NOMO-1 treated with dmso at 0.1 percent for 144 hours (cell line): Measurements from ENCODE around the gene WEE1.

Experiments used
- DNase-seq: peaks from one replicate; lab custom pipeline; 2025; ENCODE audit not compliant: unreplicated experiment; lab: John Stamatoyannopoulos, UW

The WEE1 gene

GRCh38 chr11:9565822-9566560 is 7.5 kb upstream of the WEE1 start:
- peak; percentile 46 for DNase-seq

- no peak for DNase-seq
Observed at GRCh38 chr11:9566561-9567063, 6.9 kb upstream of the WEE1 start.

- no peak for DNase-seq
Observed at GRCh38 chr11:9567401-9567800, 6.1 kb upstream of the WEE1 start.

GRCh38 chr11:9568161-9568853 is 5.2 kb upstream of the WEE1 start:
- no peak for DNase-seq

- peak; percentile 22 for DNase-seq
Observed at GRCh38 chr11:9568854-9569587, 4.4 kb upstream of the WEE1 start.

- no peak for DNase-seq
Observed at GRCh38 chr11:9569588-9570164, 3.8 kb upstream of the WEE1 start.

- no peak for DNase-seq
Observed at GRCh38 chr11:9570313-9571025, 3.0 kb upstream of the WEE1 start.

GRCh38 chr11:9571071-9571762 is 2.3 kb upstream of the WEE1 start:
- DNase-seq: no peak

- DNase-seq: no peak
Observed at GRCh38 chr11:9571763-9572115, 1.7 kb upstream of the WEE1 start.

GRCh38 chr11:9573775-9574621 is 528 bp downstream of the WEE1 start:
- DNase-seq: no peak

GRCh38 chr11:9574622-9575259 is 1.3 kb downstream of the WEE1 start:
- DNase-seq: no peak

- DNase-seq: peak; percentile 24
Observed at GRCh38 chr11:9575260-9576240, 2.1 kb downstream of the WEE1 start.

- DNase-seq: no peak
Observed at GRCh38 chr11:9576701-9577381, 3.4 kb downstream of the WEE1 start.

GRCh38 chr11:9577556-9577955 is 4.1 kb downstream of the WEE1 start:
- no peak for DNase-seq

- no peak for DNase-seq
Observed at GRCh38 chr11:9580894-9581293, 7.4 kb downstream of the WEE1 start.

GRCh38 chr11:9581556-9582161 is 8.2 kb downstream of the WEE1 start:
- no peak for DNase-seq

GRCh38 chr11:9590717-9591116 is 17.2 kb downstream of the WEE1 start:
- DNase-seq: no peak
